ENCODE data around the gene MTMR10.
A peak's percentile ranks its signal among the peaks of the same experiment; 100 is the strongest.

The MTMR10 gene, protein sequence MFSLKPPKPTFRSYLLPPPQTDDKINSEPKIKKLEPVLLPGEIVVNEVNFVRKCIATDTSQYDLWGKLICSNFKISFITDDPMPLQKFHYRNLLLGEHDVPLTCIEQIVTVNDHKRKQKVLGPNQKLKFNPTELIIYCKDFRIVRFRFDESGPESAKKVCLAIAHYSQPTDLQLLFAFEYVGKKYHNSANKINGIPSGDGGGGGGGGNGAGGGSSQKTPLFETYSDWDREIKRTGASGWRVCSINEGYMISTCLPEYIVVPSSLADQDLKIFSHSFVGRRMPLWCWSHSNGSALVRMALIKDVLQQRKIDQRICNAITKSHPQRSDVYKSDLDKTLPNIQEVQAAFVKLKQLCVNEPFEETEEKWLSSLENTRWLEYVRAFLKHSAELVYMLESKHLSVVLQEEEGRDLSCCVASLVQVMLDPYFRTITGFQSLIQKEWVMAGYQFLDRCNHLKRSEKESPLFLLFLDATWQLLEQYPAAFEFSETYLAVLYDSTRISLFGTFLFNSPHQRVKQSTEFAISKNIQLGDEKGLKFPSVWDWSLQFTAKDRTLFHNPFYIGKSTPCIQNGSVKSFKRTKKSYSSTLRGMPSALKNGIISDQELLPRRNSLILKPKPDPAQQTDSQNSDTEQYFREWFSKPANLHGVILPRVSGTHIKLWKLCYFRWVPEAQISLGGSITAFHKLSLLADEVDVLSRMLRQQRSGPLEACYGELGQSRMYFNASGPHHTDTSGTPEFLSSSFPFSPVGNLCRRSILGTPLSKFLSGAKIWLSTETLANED

DNA sequence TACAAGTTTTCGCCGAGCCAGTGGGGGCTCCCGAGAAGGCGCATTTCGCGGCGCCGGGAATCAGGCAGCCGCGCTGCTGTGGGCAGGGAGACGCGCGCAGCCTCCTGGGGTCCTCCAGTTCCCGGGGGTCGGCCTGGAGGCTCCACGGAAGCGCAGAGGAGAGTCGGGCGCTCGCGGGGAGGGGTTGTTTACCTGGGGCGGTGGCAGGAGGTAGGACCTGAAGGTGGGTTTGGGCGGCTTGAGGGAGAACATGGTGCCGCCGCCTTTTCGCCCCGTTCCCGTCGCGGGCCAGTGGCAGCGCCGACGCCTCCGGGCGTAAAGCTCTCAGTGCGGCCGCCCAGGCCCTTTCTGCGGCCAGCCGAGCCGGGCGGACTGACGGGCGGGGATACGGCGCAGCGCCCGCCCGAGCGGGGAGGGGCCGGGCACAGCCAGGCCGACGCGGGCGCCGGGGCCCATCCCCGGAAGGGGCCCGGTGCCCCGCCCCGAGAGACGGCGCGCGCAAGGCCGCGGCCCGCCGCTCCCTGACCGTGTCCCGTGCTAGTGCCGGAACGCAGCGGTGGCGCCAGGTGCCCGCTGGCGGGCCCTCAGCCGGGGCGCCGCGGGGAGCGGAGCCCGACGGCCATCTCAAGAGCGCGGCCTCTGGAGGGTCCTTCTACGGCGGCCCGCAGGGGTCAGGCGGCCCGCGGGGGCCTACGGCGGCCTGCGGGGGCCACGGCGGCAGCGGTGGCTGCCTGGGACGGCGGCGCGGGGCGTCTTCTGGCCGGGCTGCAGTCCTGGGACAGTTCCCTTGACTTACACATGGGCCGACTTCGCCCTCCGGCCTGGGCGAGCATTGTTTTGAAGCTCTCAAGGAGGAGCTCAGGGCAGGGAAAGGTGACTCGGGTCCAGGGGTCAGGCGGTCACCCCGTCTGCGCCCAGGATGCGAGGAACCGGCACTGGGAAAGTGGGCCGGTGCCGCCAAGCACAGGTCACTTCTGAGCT is at the start of gene MTMR10:
Gene MTMR10 (minus strand): TSS at position 374 of the 981 bp plus-strand sequence. CDS start 122 bp downstream, at position 252.
- DNase-seq = peak; percentile 75

DNA sequence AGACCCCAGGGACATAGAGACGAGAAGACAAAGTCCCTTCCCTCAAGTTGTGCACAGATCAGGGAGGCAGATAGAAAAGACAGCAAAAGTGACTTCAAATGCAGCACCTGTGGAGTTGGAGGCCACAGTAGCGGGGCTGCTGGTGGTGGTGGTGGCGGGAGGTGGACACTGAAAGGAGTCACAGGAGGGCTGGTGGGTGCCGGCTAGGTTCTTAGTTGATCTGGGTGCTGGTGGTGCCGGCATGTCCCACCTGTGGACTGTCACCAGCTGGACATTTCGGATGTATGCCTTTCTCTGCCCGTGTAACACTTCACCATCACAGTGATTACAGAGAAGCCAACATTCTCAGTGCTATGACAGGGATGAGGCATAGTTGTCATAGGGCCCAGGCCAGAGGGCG is 49.2 kb upstream of the MTMR10 start:
- no peak for DNase-seq

DNA sequence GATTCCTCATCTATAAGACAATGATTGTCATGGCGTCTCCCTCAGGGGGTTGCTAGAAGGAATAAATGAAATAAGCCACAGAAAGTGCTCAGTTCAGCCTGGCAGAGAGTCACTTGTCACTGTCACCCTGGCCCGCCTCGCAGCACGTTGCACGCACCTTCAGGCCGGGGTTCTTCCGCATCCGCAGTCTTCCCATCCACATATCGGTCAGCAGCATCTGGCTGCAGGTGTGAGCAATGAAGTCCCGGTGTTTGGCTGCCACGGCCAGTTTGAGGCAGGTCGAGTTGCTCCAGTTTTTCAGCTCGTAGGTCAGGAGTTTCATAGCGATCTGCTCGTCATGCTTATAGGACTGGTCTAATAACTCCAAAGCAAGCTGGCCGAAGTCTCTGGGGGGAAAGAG is 48.5 kb upstream of the MTMR10 start:
- no peak for DNase-seq

DNA sequence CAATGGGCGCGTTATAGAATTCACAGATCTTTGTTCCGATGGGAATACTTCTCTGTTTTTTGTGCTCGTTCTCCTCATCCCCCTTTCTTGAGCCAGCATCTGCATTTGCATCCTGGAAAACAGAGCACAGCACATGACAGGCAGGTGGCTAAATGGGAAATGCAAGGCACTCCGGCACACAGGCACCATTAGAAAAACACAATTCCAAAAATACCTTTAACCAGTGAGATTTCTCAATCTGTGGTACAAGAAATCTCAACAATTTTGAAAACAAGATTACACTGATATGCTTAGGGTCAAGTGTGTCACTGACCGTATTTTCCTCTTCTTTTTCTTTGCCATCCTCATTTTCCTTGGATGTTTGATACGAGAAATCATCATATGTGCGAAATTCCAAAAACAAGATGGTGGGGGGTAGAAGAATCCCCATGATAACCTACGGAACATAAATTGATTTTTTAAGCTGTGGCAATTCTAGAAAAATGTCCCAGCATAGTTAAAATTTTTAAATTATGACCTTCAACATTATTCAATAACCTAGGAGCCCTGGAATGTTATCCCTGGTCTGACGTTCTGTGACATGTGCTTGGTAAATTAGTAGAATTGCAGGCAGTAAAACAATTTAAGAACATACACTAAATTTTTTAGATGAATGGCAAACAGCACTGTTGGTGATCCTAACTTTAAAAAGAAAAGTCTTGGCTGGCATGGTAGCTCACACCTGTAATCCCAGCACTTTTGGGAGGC is 46.5 kb upstream of the MTMR10 start:
- no peak for DNase-seq

DNA sequence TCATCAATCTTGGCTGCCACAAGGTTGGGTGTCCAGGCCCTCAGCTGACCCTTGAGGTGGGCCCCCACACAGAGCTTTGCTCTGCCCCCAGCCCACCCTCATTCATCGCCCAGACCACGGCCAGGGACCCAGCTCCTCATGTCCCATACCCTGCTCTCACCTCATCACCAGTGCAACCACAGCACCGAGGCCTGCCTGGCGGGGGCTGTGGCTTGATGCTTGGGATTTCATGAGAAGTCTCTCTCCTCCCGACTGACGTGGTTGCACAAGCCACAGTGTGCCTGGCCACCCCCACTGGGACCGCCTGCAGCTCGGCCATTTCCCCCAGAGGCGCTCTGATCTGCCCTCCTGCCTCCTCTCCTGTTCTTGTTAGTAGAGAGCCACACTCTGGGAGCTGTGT is 45.4 kb upstream of the MTMR10 start:
- no peak for DNase-seq

DNA sequence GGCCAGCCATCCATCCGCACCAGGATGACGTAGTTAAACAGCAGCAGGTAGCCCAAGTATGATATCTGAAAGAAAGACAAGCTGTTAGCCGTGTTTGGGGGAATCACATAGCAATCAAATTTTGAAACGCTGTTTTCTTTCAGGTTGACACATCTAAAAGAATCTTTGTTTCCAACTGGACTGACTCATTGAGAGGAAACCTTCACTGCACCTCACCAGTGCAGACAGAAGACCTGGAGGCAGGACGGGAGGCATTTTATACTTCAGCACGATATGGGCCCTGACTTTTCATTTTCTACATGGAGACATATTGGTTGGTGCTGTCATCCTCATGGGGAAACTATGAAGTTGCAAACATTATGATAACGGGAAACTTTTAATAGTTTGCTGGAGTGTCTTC is 44.2 kb upstream of the MTMR10 start:
- DNase-seq = no peak

DNA sequence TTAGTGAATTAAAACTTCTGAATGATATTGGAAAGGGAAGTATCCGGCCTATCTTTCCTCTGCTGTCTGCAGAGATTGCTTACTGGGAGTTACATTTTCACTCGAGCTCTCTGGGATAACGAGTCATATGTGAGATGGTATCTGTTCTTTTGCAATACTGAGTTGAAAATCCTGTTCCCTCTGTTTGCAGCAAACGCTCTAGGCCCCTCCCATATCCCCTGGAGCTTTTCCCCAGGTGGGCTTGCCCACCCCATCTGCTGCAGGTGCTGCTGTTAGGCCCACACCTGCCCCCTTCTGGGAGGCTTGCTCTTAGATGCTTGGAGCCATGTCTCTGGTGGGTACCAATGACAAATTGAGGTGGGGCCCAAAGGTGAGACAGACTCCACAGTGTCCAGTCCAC is 42.7 kb upstream of the MTMR10 start:
- no peak for DNase-seq

DNA sequence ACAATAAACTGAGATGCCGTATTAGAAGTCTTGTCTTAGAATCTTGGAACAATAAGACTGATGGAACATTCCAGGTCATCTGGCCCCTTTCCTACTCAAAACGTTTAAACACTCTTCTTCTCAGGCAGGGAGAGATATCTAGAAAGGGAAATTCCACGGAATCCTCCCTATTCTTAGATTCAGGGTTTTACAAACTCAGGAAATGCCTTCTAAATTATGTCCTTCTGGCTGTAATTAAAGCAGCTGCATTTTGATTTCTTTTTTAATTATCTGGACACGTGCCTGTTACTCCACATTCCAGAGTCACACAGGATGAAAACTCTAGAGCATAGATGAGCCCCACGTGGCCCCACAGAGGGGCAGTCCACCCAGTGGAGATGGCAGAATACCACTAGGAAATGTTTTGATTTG is 41.5 kb upstream of the MTMR10 start:
- DNase-seq = no peak

DNA sequence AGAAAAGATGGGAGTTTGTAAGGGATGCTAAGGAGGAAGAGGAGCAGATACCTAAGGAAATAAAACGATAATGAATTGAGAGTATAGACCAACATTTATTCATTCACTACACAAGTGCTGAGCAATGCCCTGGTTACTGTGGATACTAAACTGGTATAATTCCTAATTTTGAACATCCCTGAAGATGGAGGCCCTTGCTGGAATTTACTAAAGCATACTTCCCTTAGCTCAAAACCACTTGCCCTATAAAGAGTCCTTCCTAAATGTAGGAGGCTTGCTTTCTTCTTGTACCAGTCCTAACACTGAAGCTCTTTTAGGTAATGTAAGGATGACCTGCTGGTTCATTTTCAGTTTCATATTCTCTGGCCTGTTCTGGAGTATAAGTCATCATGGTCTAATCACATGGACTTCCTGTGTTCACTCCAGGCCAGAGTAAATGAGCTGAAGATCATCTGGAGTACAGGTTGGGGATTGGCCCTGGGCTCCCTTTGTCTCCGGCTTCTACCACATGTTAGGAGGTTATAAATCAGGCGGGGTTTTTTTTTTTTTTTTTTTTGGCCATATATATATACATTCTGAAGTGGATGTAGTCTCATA is 40.1 kb upstream of the MTMR10 start:
- no peak for DNase-seq

DNA sequence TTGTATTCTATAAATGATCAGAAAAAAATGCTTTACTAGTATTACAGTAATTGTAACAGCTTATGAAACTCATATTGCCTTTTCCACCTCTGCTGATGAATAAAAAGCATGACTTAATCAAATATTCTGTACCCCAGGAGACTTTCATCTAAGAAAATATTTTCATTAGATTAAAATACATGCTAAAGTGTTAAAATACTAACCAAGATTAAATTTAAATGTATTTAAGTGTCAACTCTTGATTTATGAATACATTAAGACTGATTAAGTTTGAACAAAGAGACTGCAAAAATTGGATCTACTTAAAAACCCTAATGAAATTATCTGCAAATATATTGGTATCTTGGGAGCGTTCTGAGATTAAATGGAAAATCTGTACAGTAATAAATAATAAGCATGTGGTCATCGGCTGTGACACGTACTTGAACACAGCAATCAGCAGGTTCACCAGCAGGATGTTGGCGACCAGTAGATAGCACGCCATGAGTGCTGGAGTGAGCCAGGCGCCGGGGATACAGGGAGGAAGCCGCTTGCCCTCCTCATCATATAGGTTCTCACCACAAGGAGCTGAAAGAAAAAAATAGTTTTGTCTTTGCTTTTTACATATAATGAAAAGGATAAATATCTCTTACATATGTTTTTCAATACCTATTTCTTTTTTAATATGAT is 36.6 kb upstream of the MTMR10 start:
- DNase-seq = no peak

DNA sequence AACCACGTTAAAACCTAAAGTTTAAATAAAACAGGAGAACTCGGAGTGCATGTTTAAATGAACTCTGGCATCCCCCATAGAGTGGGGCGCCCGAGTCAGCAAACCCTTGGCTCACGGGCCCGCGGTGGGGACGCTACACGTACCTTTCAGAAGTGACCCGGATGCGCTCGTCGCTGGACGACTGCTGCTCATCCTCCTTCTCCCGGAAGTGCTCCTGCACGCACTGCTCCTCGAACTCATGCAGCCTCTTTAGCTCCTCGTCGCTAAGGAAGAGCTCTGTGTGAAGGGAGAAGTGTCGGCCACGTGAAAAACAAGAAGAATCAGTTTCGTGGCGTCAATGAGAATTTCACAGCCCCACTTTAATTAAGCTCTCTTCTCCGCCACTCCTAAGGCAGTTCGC is 34.6 kb upstream of the MTMR10 start:
- DNase-seq = no peak

DNA sequence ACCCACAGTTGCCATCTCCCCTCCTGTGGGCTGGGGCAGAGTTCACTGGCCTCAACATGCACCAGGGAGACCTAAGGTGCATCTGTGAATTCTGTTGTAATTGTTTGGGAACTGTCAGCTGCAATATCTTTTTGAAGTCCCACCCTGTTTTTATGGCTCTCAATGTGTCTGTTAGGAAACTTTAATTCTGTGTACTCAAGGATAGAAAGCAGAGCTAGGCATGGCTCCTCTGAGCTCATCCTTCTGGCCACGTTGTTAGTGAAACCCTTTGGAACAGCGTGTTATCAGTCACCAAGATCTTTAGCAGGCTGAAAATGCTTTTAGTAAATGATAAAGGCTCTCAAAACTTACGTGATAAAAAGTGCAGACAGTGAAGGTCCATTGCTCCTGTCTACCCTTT is 33.6 kb upstream of the MTMR10 start:
- DNase-seq = no peak

DNA sequence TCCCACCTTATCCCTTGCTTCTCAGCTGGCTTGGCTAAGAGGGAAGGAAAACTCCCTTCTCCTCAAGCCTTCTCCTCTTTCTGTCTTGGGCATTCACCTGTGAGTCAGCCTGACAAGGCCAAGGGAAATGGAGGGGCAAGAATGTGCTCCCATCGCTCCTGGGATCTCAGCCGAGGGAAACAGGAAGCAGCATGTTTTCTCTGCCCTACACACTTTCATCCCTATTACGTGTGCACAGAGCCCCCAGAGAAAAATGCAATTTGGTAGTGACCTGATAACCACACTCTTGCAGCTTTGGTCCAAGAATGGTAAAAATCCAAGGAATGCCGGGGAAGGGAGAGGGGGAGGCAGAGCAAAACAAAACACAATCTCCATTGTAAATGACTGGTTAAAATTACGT is 32.9 kb upstream of the MTMR10 start:
- no peak for DNase-seq

DNA sequence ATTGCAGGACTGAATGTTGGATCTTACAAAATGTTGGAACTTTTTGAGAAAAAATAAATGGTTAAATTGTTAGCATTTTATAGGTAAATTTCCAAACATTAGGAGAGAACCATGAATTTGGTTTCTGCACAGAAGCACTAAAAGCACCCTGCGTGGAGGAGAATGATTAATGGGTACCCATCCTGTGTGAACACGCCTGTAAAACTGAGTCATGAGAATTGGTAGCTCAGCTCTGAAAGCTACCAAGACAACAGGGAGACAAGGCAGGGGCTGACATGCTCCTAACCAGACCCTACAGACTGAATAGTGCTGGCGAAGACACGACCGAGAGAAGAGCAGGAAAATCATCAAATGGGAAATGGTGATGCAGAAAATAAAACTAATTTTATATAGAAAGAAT is 32.4 kb upstream of the MTMR10 start:
- no peak for DNase-seq

DNA sequence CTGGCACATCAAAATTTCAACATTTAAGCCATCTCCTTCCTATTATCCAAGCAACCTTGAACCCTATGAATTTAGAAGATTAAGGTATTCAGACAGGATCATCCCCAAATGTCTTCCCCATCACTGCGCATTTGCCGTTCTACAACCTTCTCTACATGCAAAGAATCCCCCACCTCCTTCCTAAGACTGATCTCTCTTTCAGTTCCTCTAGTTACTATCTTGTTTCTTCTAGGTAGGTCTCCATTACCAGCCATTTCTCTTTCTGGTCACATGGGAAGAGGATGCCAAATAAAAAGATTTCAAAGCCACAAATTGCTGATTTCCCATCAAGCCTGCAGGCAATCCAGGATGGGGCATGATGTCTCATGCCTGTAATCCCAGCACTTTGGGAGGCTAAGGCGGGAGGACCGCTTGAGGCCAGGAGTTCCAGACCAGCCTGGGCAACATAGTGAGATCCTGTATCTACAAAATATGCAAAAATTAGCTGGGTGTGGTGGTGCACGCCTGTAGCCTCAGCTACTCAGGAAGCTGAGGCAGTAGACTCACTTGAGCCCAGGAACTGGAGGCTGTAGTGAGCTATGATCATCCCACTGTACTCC is 29.7 kb upstream of the MTMR10 start:
- DNase-seq = no peak

DNA sequence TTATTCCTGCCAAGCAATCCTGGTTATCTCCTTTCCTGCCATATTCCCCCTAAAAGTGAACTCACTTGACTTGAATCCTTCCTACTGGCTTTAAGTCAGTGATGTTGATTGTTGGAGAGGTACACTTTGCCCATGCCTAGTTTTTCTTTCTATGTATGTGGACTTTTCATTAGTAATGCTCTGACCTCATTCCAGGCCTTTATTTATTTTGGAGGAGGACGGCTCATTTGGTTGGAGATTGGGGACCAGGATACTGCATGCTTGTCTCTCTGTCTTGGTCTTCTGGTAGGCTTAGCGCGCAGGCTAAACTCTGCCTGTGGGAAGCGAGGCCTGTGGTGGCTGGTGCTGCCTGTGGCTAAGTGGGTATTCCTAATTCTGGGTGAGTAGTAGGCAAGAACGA is 29.1 kb upstream of the MTMR10 start:
- no peak for DNase-seq

DNA sequence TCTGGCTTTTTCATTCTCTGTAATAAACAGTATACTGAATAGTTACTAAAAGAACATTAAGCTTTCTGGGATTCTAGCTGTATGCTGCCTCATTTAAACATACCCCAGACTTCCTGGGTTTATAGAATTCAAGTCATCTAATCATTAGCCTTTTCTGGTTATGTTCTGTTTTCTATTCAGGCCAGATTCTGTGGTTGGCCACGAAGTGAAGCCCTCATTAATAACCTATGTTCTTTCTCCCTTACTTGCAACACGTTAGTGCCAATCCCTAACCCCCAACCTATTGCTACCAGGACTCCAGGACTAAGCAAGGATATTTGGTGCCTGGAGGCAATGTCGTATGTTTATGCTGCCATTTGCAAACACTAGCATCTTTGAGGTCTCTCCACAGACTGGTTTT is 28.6 kb upstream of the MTMR10 start:
- DNase-seq = no peak

DNA sequence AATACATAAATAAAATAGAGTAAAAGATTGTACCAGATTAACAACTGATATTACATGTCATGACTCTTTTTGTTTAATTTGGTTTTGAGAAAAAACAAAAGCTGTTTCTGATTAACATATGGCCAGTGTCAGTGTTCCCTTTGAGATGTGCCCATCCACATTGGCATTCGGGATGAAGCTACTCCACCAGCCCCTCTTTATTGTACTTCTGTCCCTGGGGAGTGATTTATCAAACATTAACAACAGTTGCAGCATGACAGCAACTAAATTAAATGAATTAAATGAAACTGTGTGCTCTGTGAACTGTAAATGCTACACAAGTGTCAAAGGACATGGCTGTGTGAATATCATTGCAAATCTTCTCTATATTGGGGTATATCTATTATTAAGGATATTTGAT is 25.9 kb upstream of the MTMR10 start:
- no peak for DNase-seq

DNA sequence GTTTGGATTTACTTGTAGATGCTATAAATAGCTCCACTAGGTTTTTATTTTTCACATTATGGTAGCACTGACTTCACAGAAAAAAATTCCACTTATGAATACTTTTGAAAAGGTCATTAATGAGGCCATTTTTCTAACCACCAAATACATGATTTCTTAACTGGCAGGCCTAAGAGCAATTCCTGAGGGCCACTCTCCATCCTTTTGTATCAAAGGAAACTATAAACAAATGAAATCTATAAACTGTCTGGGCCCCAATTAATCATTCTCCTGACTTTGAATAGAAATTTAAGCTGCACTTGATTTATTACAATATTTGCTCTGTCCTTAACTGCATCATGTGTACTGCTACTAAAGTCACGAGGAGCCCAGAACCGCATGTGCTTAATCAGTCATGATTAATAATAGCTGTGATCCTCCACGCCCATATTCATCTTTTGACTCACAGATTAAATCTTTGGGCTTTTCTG is 25.1 kb upstream of the MTMR10 start:
- no peak for DNase-seq

DNA sequence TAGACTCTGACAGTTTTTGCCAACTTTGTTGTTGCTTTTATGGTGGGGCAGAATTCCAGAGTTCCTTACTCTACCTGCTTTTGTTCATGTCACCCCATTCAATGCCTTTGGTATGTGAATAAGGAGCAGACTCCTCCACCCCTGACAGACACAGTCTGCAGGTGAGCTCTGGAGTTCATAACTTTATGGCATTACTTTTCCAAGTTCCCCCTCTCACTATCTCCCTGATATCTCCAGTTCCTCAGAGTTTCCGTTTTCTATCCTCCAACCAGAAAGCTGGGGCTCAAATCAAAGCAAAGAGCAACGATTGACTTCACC is 23.1 kb upstream of the MTMR10 start:
- DNase-seq = no peak
